GM21786 (cell line): ENCODE data around the gene MRPL17.

Source experiments
- ATAC-seq: cut with Tn5 transposase; IDR thresholded peaks from one replicate; pipeline ENCODE4 v1.9.1; 2021; ENCODE audit not compliant: unreplicated experiment

The MRPL17 gene

GRCh38 chr11:6634534-6634933 is 48.6 kb downstream of the MRPL17 start:
- ATAC-seq: no peak

- ATAC-seq: no peak
Observed at GRCh38 chr11:6633422-6634408, 49.4 kb downstream of the MRPL17 start.

GRCh38 chr11:6632116-6633073 is 50.7 kb downstream of the MRPL17 start:
- ATAC-seq: no peak

GRCh38 chr11:6631361-6631890 is 51.7 kb downstream of the MRPL17 start:
- no peak for ATAC-seq

GRCh38 chr11:6630632-6631291 is 52.4 kb downstream of the MRPL17 start:
- ATAC-seq: no peak
